WERI-Rb-1 (cell line): Measurements from ENCODE around the gene C2orf81.

Experiments
- DNase-seq: peaks from one replicate; pipeline ENCODE4 v3.0.0-alpha.2; 2020
- H3K27ac ChIP-seq: fragments of 250-450 bp; sonication (Bioruptor Pico); 2 replicates; pipeline ENCODE4 v1.5.1; 2020; ENCODE audit warnings: mild to moderate bottlenecking, moderate library complexity
- H3K27me3 ChIP-seq: fragments of 250-450 bp; sonication (Bioruptor Pico); 2 replicates; pipeline ENCODE4 v1.5.1; 2021; ENCODE audit warnings: mild to moderate bottlenecking, low read depth, moderate library complexity; ENCODE audit not compliant: insufficient read depth, severe bottlenecking
- H3K36me3 ChIP-seq: fragments of 250-450 bp; sonication (Bioruptor Pico); 2 replicates; pipeline ENCODE4 v1.5.1; 2020; ENCODE audit warnings: mild to moderate bottlenecking, moderate library complexity
- H3K4me3 ChIP-seq: 2 replicates; pipeline ENCODE4 v1.5.1; 2011; ENCODE audit warnings: low read depth, mild to moderate bottlenecking, control low read depth, low read length
- H3K9me3 ChIP-seq: fragments of 250-450 bp; sonication (Bioruptor Pico); 2 replicates; pipeline ENCODE4 v1.5.1; 2021; ENCODE audit warnings: mild to moderate bottlenecking, moderate library complexity; ENCODE audit not compliant: severe bottlenecking
- TF ChIP-seq, protein P1 (sequence below): IDR thresholded peaks from 2 replicates; pipeline ENCODE4 v1.5.1; 2011; ENCODE audit warnings: low read depth, mild to moderate bottlenecking, control low read depth, inconsistent platforms, low read length

Gene C2orf81

DNA sequence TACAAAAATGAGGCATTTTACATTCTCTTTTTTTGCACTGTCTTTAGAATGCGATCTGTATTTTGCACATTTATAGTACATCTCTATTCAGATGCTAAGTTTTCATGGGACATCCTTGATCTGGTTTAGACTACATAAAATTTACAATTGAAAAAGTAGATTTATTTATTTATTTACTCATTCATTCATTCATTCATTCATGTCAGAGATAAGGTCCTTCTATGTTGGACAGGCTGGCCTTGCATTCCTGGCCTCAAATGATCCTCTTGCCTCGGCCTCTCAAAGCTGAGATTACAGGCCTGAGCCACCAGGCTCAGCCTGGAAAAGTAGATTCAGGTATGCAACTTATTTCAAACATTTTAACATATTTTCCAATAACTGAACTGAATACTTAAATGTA, 25.3 kb downstream of the C2orf81 start:
- Histone ChIP-seq H3K27ac (no peak overlapping the region), H3K9me3 (no peaks in the 10 kb centered on the region), H3K4me3 (no peak overlapping the region), H3K27me3 (no peaks in the 10 kb centered on the region), H3K36me3 (no peaks in the 10 kb centered on the region)
- no peak for DNase-seq
- TF ChIP-seq, protein P1, sequence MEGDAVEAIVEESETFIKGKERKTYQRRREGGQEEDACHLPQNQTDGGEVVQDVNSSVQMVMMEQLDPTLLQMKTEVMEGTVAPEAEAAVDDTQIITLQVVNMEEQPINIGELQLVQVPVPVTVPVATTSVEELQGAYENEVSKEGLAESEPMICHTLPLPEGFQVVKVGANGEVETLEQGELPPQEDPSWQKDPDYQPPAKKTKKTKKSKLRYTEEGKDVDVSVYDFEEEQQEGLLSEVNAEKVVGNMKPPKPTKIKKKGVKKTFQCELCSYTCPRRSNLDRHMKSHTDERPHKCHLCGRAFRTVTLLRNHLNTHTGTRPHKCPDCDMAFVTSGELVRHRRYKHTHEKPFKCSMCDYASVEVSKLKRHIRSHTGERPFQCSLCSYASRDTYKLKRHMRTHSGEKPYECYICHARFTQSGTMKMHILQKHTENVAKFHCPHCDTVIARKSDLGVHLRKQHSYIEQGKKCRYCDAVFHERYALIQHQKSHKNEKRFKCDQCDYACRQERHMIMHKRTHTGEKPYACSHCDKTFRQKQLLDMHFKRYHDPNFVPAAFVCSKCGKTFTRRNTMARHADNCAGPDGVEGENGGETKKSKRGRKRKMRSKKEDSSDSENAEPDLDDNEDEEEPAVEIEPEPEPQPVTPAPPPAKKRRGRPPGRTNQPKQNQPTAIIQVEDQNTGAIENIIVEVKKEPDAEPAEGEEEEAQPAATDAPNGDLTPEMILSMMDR, result no peak

DNA sequence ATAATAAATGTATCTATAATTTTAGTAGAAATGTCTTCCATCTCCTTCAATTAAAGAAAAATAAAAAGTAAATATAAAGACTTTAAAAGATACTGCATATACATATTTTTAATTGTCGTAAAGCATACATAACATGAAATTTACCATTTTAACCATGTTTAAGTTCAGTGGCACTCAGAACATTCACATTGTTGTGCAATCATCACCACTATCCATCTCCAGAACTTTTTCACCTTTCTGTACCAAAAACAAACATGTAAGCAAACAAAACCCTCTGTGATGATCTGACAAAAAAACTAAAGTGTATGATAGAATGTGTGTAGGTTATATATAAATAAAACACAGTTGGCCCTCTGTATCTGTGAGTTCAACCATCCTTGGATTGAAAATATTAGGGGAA, 27.9 kb downstream of the C2orf81 start:
- no peaks in the 10 kb centered on the region; the same call in none of the 2 replicates for H3K36me3 ChIP-seq
- H3K4me3 ChIP-seq, result no peak overlapping the region
- no peak for DNase-seq
- H3K9me3 ChIP-seq, result no peaks in the 10 kb centered on the region
- TF ChIP-seq, protein P1, result no peak
- H3K27ac ChIP-seq, result no peak overlapping the region
- H3K27me3 ChIP-seq, result no peaks in the 10 kb centered on the region

DNA sequence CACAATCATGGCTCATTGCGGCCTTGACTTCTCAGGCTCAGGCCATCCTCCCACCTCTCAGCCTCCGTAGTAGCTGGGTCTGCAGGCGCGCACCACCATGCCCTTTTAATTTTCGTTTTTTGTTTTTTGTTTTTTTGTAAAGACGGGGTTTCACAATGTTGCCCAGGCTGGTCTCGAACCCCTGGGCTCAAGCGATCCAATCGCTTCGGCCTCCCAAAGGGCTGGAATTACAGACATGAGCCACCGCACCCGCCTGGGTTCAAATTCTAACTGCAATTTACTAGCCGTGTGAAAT, 29.0 kb downstream of the C2orf81 start:
- H3K4me3 ChIP-seq, result no peak overlapping the region; the same call in 1 of the 2 replicates
- no peaks in the 10 kb centered on the region for H3K27me3 ChIP-seq
- peaks cover 3% of the 10 kb centered on the region for H3K36me3 ChIP-seq
- no peak for DNase-seq
- H3K9me3 ChIP-seq, result no peaks in the 10 kb centered on the region
- TF ChIP-seq, protein P1, result no peak
- no peak overlapping the region; the same call in 1 of the 2 replicates for H3K27ac ChIP-seq

- peaks cover 3% of the 10 kb centered on the region for H3K36me3 ChIP-seq
- TF ChIP-seq, protein P1, result peak; percentile 93
- DNase-seq, result peak; percentile 97
- peak overlapping the region; percentile 85 for H3K4me3 ChIP-seq
- no peaks in the 10 kb centered on the region for H3K27me3 ChIP-seq
- no peaks in the 10 kb centered on the region for H3K9me3 ChIP-seq
- H3K27ac ChIP-seq, result peak overlapping the region; percentile 98
Observed at GRCh38 chr2:74391580-74392448, 29.6 kb downstream of the C2orf81 start.

- TF ChIP-seq, protein P1, result no peak
- DNase-seq, result no peak
- peak overlapping the region; percentile 98 for H3K27ac ChIP-seq
Observed at GRCh38 chr2:74391209-74391579, 30.2 kb downstream of the C2orf81 start.

More at GRCh38 chr2:74391209-74391579, 30.2 kb downstream of the C2orf81 start:
- Histone ChIP-seq H3K36me3 (peaks cover 3% of the 10 kb centered on the region), H3K9me3 (no peaks in the 10 kb centered on the region), H3K27me3 (no peaks in the 10 kb centered on the region), H3K4me3 (peak overlapping the region; percentile 85)
